Measurements from ENCODE around the gene GRIK4. TPM values are rescaled to one million over a fixed set of nuclear protein-coding genes. Genes with fewer than 3 reads are reported as not detected.

The GRIK4 gene
- total RNA-seq, 2 experiments from 2014 or later: not detected

DNA sequence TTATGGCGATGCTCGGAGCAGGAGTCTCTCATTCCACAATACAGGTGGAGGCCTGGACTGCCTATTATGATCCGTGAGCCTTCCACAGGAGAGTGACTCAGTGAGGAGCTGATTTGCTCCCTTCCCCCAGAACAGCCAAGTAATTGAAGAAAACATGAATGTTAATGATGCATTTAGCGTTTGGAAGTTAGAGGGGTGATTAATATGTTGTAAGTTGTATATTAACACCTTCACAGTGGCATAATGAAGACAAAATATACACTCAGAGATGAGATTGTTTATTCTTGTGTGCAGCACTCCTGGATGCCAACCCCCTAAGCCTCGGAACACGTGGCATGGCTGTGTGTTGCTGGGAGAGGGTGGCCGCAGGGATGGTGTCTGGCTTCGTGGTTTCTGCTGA, 98.6 kb downstream of the GRIK4 start:
- no peaks in the 10 kb centered on the region for H3K9me3 Mint-ChIP-seq
- TF ChIP-seq, protein P1, sequence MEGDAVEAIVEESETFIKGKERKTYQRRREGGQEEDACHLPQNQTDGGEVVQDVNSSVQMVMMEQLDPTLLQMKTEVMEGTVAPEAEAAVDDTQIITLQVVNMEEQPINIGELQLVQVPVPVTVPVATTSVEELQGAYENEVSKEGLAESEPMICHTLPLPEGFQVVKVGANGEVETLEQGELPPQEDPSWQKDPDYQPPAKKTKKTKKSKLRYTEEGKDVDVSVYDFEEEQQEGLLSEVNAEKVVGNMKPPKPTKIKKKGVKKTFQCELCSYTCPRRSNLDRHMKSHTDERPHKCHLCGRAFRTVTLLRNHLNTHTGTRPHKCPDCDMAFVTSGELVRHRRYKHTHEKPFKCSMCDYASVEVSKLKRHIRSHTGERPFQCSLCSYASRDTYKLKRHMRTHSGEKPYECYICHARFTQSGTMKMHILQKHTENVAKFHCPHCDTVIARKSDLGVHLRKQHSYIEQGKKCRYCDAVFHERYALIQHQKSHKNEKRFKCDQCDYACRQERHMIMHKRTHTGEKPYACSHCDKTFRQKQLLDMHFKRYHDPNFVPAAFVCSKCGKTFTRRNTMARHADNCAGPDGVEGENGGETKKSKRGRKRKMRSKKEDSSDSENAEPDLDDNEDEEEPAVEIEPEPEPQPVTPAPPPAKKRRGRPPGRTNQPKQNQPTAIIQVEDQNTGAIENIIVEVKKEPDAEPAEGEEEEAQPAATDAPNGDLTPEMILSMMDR (IDR thresholded peaks at IDR 0.05): no peak
- intact Hi-C loops (cut with micrococcal nuclease): no loop called here

DNA sequence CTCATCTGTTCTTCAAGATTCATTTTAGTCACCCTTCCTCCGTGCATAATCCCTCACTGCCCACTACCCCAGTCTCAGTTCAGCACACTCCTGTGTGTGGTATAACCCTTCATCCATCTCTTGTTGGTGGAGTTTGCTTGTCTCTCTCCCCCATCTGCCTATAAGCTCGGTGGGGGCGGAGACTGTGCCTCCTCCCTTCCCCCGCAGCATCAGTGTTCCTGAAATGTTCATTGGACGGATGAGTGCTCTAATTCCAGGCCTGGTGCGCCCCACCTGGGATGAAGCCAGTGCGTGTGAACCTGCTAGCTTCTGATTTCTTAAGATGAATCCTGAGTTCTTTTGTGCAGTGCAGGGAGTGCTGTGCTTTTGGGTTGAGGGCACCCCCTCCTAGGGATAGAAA, 100.0 kb downstream of the GRIK4 start:
- no peak overlapping the region for H3K27ac Mint-ChIP-seq

More for the DNA sequence above, 98.6 kb downstream of the GRIK4 start:
- H3K4me3 Mint-ChIP-seq: no peak overlapping the region
- peaks cover 8% of the 10 kb centered on the region for H3K4me1 Mint-ChIP-seq (ENCODE audit: low read depth)
- no peaks in the 10 kb centered on the region for H3K36me3 Mint-ChIP-seq (ENCODE audit: low read depth)
- ChIA-PET CTCF (no interaction called here), POLR2A (no interaction called here)
- DNase-seq (no peak), ATAC-seq (no peak)
- peaks cover 21% of the 10 kb centered on the region for H3K27me3 Mint-ChIP-seq
- H3K27ac Mint-ChIP-seq: no peak overlapping the region

DNA sequence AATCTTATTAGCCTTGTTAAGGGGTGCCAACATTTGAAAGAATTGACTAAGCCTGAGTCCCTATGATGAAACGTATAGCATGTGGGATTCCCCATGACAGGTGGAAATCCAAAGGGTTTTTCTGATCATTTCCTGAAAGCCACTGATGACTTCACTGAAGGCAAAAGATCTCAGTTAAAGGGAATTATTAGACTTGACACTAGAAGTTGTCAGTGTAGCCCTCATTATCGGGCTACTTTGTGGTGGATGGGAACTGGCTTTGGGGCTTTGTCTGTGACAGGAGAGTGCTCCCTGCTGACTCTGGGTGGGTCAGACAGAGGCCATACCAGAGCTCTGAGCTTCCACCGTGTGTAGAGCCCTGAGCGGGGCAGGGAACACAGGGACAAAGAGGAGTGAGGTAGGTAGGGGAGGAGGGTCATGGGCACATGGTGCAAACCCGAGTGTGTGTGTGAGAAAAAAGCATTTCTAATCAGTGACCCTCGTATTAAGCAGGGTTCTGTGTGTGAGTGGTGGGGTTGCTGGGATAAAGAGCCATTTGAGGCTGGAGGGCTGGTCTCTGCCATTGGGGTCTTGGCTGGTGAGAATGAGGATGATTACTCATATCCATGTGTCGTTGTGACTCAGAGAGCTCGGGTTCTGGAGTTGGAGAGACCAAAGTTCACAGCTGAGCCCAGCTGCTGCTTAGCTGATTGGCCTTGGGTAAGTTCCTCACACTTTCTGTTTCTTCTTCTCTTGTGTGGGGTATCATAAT, 101.1 kb downstream of the GRIK4 start:
- POLR2A ChIA-PET: interaction anchor here (0.6 kb wide), 1 partner anchor 21 kb away, joined by 4 read pairs; no protein-coding TSS in a partner anchor
- TF ChIP-seq, protein P1 (IDR thresholded peaks at IDR 0.05): no peak
- peak; percentile 88 for ATAC-seq
- peaks cover 21% of the 10 kb centered on the region for H3K27me3 Mint-ChIP-seq
- peaks cover 8% of the 10 kb centered on the region for H3K4me1 Mint-ChIP-seq (ENCODE audit: low read depth)
- H3K4me3 Mint-ChIP-seq: no peak overlapping the region
- H3K9me3 Mint-ChIP-seq: peaks cover 4% of the 10 kb centered on the region
- no peak overlapping the region for H3K27ac Mint-ChIP-seq
- DNase-seq: peak; percentile 58
- CTCF ChIA-PET: interaction anchor here (1.0 kb wide), 1 partner anchor 271 kb away, joined by 3 read pairs; no protein-coding TSS in a partner anchor
- intact Hi-C loops (cut with micrococcal nuclease): no loop called here
- H3K36me3 Mint-ChIP-seq (ENCODE audit: low read depth): no peaks in the 10 kb centered on the region

More for the DNA sequence above, 100.0 kb downstream of the GRIK4 start:
- TF ChIP-seq, protein P1 (IDR thresholded peaks at IDR 0.05): no peak
- ChIA-PET CTCF (no interaction called here), POLR2A (no interaction called here)
- no peak for ATAC-seq
- H3K9me3 Mint-ChIP-seq: no peaks in the 10 kb centered on the region
- H3K4me3 Mint-ChIP-seq: no peak overlapping the region
- intact Hi-C loops (cut with micrococcal nuclease): no loop called here
- no peaks in the 10 kb centered on the region for H3K36me3 Mint-ChIP-seq (ENCODE audit: low read depth)
- peaks cover 21% of the 10 kb centered on the region for H3K27me3 Mint-ChIP-seq
- no peak for DNase-seq
- H3K4me1 Mint-ChIP-seq (ENCODE audit: low read depth): peaks cover 8% of the 10 kb centered on the region

DNA sequence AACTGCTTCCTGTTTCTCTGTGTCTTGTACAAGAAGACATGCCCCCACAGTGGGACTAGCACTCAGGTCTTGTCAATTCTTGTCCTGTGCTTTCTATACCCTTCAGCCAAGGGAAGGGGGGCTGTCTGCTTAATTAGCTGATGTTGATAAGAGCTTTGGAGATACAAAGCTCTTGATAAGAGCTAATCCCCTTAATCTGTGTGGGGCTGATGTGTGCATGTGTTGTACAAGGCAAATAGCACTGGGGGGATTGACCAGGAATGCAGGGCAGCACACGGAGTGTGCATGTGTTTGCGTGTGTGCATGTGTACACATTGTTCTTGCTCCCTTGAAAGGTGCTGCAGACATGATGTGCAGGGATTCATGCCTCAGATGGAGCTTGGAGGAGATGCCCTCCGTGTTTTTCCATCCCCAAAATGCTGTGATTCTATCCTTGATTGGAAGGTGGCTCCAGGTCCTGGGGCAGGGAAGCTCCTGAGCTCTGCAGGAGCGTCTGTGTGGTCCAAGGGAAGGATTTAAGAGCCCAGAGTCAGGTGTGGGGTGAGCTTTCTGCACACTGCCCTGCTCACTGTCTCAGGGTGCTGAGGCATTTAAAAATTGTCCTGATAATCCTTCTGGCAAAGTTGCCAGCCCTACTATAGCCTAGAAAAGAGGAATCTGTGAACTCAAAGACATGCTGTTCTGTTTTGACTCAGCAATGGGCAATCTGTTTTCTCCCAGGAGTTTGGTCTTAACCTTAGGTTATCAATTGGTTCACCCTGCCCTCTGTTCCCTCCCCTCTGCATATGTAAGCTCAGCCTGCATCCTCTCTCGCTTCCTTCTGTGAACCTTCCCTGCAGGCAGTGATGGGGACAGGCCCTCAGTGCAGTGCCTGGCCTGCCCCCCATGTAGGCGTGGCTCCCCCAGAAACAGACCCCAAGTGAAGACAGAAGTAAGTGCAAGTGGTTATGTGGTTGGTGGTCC, 102.0 kb downstream of the GRIK4 start:
- Mint-ChIP-seq H3K36me3 (ENCODE audit: low read depth) (no peaks in the 10 kb centered on the region), H3K4me3 (no peak overlapping the region), H3K27me3 (peaks cover 18% of the 10 kb centered on the region), H3K9me3 (peaks cover 10% of the 10 kb centered on the region), H3K27ac (no peak overlapping the region), H3K4me1 (ENCODE audit: low read depth) (peaks cover 8% of the 10 kb centered on the region)
- DNase-seq (no peak), ATAC-seq (no peak)
- ChIA-PET POLR2A (interaction anchor here (0.6 kb wide), 1 partner anchor 21 kb away, joined by 4 read pairs; no protein-coding TSS in a partner anchor), CTCF (interaction anchor here (1.0 kb wide), 1 partner anchor 272 kb away, joined by 3 read pairs; no protein-coding TSS in a partner anchor)
- intact Hi-C loops (cut with micrococcal nuclease): no loop called here
- TF ChIP-seq, protein P1 (IDR thresholded peaks at IDR 0.05): no peak
